Measurements from ENCODE around the gene AGMAT. TPM values are rescaled to one million over a fixed set of nuclear protein-coding genes. Genes with fewer than 3 reads are reported as not detected.
A peak's percentile ranks its signal among the peaks of the same experiment; 100 is the strongest.

Gene AGMAT
- total and polyA plus RNA-seq, 2 of the 13 experiments (the other 11 are each of a cell fraction or from before 2014, with no cell fraction given): 59.1 to 174 TPM

GRCh38 chr1:15524021-15524282 is 60.9 kb downstream of the AGMAT start, which contains the start of gene CASP9 (continued):
- TF ChIP-seq SAP130 (CRISPR knock-in tag; IDR thresholded peaks at IDR 0.05; ENCODE audit: low read depth) (peak; percentile 67; the same call in 1 of the 2 replicates), E2F2 (CRISPR knock-in tag; IDR thresholded peaks at IDR 0.05; ENCODE audit: borderline replicate concordance) (no peak), ZNF800 (CRISPR knock-in tag; IDR thresholded peaks at IDR 0.05) (no peak), ZNF121 (CRISPR knock-in tag; IDR thresholded peaks at IDR 0.05) (no peak)

- Histone ChIP-seq H3K4me1 (ENCODE audit: insufficient read depth, low read length) (peaks cover 46% of the 10 kb centered on the region), H3K79me2 (ENCODE audit: insufficient read depth, low read length) (peaks cover 15% of the 10 kb centered on the region), H3K27ac (ENCODE audit: extremely low read length, insufficient read depth, low read length) (peak overlapping the region; percentile 76), H3K4me2 (ENCODE audit: low read depth, low read length) (peak overlapping the region; percentile 74), H3K36me3 (replicated peaks in 1 of 2; ENCODE audit: control insufficient read depth in 1 of 2, insufficient read depth in 2 of 2, low read length in 2 of 2) (no peaks in the 10 kb centered on the region), H3K4me3 (replicated peaks in 1 of 3; ENCODE audit: insufficient read depth in 1 of 3, low read depth in 2 of 3, low read length in 3 of 3) (peak overlapping the region; percentile 57 to 93 (median 78)), H3K9ac (ENCODE audit: insufficient read depth, low read depth, low read length) (peak overlapping the region; percentile 83), H4K20me1 (ENCODE audit: insufficient read depth, low read length) (peaks cover 4% of the 10 kb centered on the region; the same call in 1 of the 2 replicates), H3K9me3 (ENCODE audit: low read length) (no peaks in the 10 kb centered on the region), H3K27me3 (ENCODE audit: control insufficient read depth in 1 of 2, insufficient read depth in 2 of 2, low read length in 2 of 2) (no peaks in the 10 kb centered on the region; a peak in 1 of 5 replicates), H2AFZ (ENCODE audit: low read length) (peak overlapping the region; percentile 10)
- TSS peak; percentile 80 for BruUV-seq (replicated peaks)
- FAIRE-seq (no peak), DNase-seq (ENCODE audit: low spot score) (no peak), ATAC-seq (no peak)
- ChIA-PET CTCF (ENCODE audit: low intra/inter-chr PET ratio, low total read pairs) (no interaction called here), POLR2A (interaction anchor here (0.6 to 0.8 kb wide), 3 partner anchors 47 to 94 kb away, joined by 3 to 4 read pairs (median 3); partner anchors contain the start of gene DDI2)
- WGBS (ENCODE audit: low lambda C conversion rate): 49% methylated on average over 16 of the region's 18 CpGs
- intact Hi-C loops (cut with micrococcal nuclease; ENCODE audit: unreplicated experiment): loop anchor here (10.0 kb wide), 1 partner anchor 81 kb away; no protein-coding TSS in a partner anchor
- in situ Hi-C loops (cut with HindIII; ENCODE audit: extremely low pct_ligation_motif_present, low pct_unique_long_range_greater_than_20kb): no loop called here
- TF ChIP-seq MAFF (IDR thresholded peaks at IDR 0.05; ENCODE audit: low read depth, low read length) (peak; percentile 92), MXD4 (CRISPR knock-in tag; IDR thresholded peaks at IDR 0.05) (0 out of 2 replicates have a peak, but pooled peaks have one; percentile 13), SMAD3 (CRISPR knock-in tag; IDR thresholded peaks at IDR 0.05) (0 out of 2 replicates have a peak, but pooled peaks have one; percentile 1), MAFK (conservative IDR thresholded peaks at IDR 0.05 in 1 of 2, IDR thresholded peaks at IDR 0.05 in 1 of 2; ENCODE audit: low read length in 2 of 2) (peak; percentile 87 to 94)
Observed at GRCh38 chr1:15523104-15524020, 61.5 kb downstream of the AGMAT start.
